ENCODE results near the gene LYG1. TPM values are rescaled to one million over a fixed set of nuclear protein-coding genes. Genes with fewer than 3 reads are reported as not detected.
"Not testable (repeated sequence)": the region's sequence is repeated elsewhere in the genome, so short reads cannot be mapped to it uniquely, and the experiment has no call there.

LYG1 gene
- polyA plus RNA-seq (2012; ENCODE audit: insufficient read length, low read depth): 1.1 TPM

DNA sequence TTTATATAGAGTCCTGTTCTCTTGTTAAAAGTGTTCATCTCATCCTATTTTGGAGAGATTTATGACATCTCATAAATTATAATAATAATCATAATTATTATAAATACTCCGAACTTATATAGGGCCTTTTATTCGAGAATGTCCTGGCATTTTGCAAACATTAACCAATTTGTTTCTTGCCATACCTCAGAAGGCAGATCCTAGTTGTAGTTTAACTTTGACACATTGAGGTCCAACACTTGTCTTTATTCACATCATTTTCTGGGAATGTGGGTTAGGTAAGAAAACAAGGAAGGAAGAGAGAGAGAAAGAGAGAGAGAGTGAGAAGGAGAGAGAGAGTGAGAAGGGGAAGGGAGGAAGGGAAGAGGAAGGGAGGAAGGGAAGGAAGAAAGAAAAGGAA lies at the start of gene LYG1:
LYG1 (minus strand) TSS at position 101 of the 400 bp plus-strand sequence. CDS start 5,527 bp downstream, outside the sequence.
- TF ChIP-seq FOXP2 (optimal IDR thresholded peaks at IDR 0.05; ENCODE audit: borderline replicate concordance, extremely low read depth, extremely low read length, insufficient read depth); POLR2AphosphoS5 (IDR thresholded peaks at IDR 0.05; ENCODE audit: low read depth, low read length): not testable (repeated sequence)
- TF ChIP-seq, protein P1, sequence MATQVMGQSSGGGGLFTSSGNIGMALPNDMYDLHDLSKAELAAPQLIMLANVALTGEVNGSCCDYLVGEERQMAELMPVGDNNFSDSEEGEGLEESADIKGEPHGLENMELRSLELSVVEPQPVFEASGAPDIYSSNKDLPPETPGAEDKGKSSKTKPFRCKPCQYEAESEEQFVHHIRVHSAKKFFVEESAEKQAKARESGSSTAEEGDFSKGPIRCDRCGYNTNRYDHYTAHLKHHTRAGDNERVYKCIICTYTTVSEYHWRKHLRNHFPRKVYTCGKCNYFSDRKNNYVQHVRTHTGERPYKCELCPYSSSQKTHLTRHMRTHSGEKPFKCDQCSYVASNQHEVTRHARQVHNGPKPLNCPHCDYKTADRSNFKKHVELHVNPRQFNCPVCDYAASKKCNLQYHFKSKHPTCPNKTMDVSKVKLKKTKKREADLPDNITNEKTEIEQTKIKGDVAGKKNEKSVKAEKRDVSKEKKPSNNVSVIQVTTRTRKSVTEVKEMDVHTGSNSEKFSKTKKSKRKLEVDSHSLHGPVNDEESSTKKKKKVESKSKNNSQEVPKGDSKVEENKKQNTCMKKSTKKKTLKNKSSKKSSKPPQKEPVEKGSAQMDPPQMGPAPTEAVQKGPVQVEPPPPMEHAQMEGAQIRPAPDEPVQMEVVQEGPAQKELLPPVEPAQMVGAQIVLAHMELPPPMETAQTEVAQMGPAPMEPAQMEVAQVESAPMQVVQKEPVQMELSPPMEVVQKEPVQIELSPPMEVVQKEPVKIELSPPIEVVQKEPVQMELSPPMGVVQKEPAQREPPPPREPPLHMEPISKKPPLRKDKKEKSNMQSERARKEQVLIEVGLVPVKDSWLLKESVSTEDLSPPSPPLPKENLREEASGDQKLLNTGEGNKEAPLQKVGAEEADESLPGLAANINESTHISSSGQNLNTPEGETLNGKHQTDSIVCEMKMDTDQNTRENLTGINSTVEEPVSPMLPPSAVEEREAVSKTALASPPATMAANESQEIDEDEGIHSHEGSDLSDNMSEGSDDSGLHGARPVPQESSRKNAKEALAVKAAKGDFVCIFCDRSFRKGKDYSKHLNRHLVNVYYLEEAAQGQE (IDR thresholded peaks at IDR 0.05; ENCODE audit: insufficient read depth in 1 of 2, low read depth in 2 of 2, low read length in 2 of 2): not testable (repeated sequence)

DNA sequence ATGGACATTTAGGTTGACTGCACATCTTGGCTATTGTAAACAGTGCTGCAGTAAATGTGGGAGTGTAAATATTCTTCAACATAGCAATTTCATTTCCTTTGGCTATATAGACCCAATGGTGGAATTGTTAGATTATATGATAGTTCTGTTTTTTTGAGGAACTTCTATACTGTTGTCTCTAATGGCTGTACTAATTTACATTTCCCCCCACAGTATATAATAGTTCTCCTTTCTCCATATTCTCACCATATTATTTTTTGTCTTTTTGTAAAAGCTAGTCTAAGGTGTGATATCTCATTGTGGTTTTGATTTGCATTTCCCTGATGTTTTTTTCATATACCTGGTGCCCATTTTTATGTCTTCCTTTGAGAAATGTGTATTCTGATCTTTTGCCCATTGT lies 49.2 kb upstream of the LYG1 start:
- TF ChIP-seq FOXP2 (optimal IDR thresholded peaks at IDR 0.05; ENCODE audit: borderline replicate concordance, extremely low read depth, extremely low read length, insufficient read depth) (no peak), POLR2AphosphoS5 (IDR thresholded peaks at IDR 0.05; ENCODE audit: low read depth, low read length) (no peak), TAF1 (IDR thresholded peaks at IDR 0.05; ENCODE audit: borderline replicate concordance, insufficient read depth, low read length) (no peak), SIN3A (IDR thresholded peaks at IDR 0.05; ENCODE audit: borderline replicate concordance, insufficient read depth, low read length) (no peak)
- TF ChIP-seq, protein P1 (IDR thresholded peaks at IDR 0.05; ENCODE audit: insufficient read depth in 1 of 2, low read depth in 2 of 2, low read length in 2 of 2): no peak

DNA sequence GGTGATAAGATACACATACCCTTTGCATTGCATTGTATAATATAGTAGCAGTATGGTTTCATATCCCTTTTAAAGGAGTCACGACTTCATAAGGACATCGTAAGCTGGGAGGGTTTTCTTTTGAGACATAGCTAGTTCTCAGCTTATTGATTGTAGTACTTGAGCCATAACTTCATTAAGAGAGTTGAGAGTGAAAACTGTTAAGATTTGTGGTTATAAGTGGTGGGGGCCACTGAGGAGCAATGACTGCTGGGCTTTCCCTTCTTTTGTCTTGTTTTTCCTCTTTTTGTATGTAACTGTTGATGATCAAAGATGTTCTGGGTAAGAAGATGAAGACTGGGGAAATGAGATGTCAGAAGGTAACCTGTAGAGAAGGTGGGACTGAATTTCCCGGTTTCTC lies 47.2 kb upstream of the LYG1 start:
- no peak for TF ChIP-seq POLR2AphosphoS5 (IDR thresholded peaks at IDR 0.05; ENCODE audit: low read depth, low read length)
- no peak for TF ChIP-seq FOXP2 (optimal IDR thresholded peaks at IDR 0.05; ENCODE audit: borderline replicate concordance, extremely low read depth, extremely low read length, insufficient read depth)
- TF ChIP-seq TAF1 (IDR thresholded peaks at IDR 0.05; ENCODE audit: borderline replicate concordance, insufficient read depth, low read length): no peak
- no peak for TF ChIP-seq SIN3A (IDR thresholded peaks at IDR 0.05; ENCODE audit: borderline replicate concordance, insufficient read depth, low read length)
- TF ChIP-seq, protein P1 (IDR thresholded peaks at IDR 0.05; ENCODE audit: insufficient read depth in 1 of 2, low read depth in 2 of 2, low read length in 2 of 2): no peak

DNA sequence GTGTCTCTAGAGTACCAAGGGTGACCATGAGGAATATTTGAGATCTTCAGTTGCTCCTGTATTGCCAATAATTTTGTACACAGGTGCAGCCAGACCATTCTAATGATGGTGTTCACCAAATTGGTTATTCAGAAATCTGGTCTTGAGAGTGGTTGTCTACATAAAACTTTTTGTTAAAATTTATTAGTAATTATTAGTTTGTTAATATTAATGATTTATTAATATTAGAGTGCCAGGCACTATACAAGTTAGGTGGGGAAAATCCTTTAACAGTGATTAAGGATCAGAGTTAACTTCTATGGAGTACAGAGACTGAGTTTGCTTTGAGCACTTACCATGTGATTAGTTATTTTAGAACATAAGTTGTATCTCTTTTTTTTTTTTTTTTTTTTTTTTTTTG lies 45.2 kb upstream of the LYG1 start:
- TF ChIP-seq SIN3A (IDR thresholded peaks at IDR 0.05; ENCODE audit: borderline replicate concordance, insufficient read depth, low read length) (no peak), POLR2AphosphoS5 (IDR thresholded peaks at IDR 0.05; ENCODE audit: low read depth, low read length) (no peak), TAF1 (IDR thresholded peaks at IDR 0.05; ENCODE audit: borderline replicate concordance, insufficient read depth, low read length) (no peak), FOXP2 (optimal IDR thresholded peaks at IDR 0.05; ENCODE audit: borderline replicate concordance, extremely low read depth, extremely low read length, insufficient read depth) (no peak)
- TF ChIP-seq, protein P1 (IDR thresholded peaks at IDR 0.05; ENCODE audit: insufficient read depth in 1 of 2, low read depth in 2 of 2, low read length in 2 of 2): no peak

DNA sequence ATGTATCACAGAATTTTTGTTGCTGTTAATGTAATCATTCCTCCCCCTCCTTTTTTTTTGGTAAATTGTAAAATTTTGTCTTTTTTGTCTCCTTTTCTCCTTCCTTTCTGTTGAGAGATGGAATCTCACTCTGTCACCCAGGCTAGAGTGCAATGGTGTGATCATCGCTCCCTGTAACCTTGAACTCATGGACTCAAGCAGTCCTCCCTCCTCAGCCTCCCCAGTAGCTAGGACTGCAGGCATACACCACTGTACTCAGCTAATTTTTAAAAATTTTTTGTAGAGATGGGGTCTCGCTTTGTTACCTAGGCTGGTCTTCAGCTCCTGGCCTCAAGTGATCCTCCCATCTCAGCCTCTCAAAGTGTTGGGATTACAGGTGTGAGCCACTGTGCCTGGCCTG lies 41.5 kb upstream of the LYG1 start:
- no peak for TF ChIP-seq FOXP2 (optimal IDR thresholded peaks at IDR 0.05; ENCODE audit: borderline replicate concordance, extremely low read depth, extremely low read length, insufficient read depth)
- TF ChIP-seq, protein P1 (IDR thresholded peaks at IDR 0.05; ENCODE audit: insufficient read depth in 1 of 2, low read depth in 2 of 2, low read length in 2 of 2): no peak
- no peak for TF ChIP-seq TAF1 (IDR thresholded peaks at IDR 0.05; ENCODE audit: borderline replicate concordance, insufficient read depth, low read length)
- TF ChIP-seq POLR2AphosphoS5 (IDR thresholded peaks at IDR 0.05; ENCODE audit: low read depth, low read length): no peak

Data from PFSK-1 (cell line).